Kidney capillary endothelial cell (primary cell): ENCODE results near the gene ZIM2.

Source experiments
- DNase-seq: peaks from one replicate; pipeline ENCODE4 v3.0.0-alpha.2; 2018; ENCODE audit warnings: low spot score

Gene ZIM2

GRCh38 chr19:56838909-56839651 is 1.4 kb downstream of the ZIM2 start:
- peak; percentile 32 for DNase-seq

GRCh38 chr19:56838024-56838908 is 2.3 kb downstream of the ZIM2 start:
- DNase-seq = peak; percentile 1

- peak; percentile 4 for DNase-seq
Observed at GRCh38 chr19:56837492-56838023, 3.0 kb downstream of the ZIM2 start.

GRCh38 chr19:56837004-56837403 is 3.5 kb downstream of the ZIM2 start:
- no peak for DNase-seq

- DNase-seq = no peak
Observed at GRCh38 chr19:56836059-56836458, 4.5 kb downstream of the ZIM2 start.

DNA sequence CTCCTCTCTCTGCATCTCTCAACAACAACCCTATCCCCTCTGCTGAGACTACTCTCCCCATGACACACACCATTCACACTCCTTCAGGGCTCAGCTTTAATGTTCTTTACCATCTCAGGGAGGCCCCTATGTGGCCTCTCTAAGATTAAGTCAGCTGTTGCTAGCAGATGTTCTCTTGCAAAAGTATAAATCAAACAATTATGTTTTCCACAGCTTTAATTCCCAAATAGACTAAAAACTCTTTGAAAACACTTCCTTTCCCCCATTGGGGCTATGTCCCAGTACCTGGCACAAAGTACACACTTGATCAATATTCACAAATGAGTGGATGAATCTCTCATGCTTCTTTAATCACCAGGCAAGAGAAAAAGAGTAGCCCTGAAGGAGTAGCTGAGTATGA is 5.1 kb downstream of the ZIM2 start:
- no peak for DNase-seq

DNA sequence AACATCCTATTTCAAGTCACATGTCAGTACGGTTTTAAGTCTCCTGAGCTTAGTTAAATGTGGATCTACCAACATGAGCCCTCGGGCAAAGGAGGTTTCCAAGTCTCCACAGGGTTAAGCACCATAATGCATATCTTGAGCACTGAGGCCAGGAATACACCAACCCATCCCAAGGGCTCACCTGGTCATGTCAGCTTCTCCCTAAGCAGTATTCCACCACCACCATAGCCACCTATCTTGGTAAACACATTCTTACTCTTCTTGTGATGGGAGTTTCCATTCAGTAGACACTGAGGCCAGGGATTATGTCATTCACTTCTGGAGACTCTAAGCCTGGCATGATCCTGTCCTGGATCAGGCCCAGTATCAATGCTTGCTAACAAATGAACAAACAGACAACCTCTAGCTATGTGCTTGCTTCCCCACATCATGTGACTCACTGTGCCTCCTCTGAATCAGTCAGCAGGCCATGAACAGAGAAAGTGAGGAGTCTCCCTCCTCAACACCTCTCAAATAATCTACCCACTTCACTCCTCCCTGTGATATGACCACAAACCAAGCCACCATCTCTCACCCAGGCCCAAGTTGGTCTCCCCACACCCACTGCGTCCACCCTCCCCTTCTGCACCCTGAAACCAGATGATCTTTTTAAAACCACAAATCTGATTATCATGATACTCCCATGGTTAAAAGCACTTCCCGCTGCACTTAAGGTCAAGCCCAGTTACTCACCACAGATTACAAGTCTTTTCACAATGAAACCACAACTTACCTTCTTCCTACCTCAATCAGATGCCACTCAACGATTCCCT is 5.8 kb downstream of the ZIM2 start:
- no peak for DNase-seq

- DNase-seq = no peak
Observed at GRCh38 chr19:56832352-56832928, 8.1 kb downstream of the ZIM2 start.

- DNase-seq = no peak
Observed at GRCh38 chr19:56831255-56831654, 9.3 kb downstream of the ZIM2 start.

GRCh38 chr19:56829596-56829995 is 10.9 kb downstream of the ZIM2 start:
- DNase-seq = no peak

DNA sequence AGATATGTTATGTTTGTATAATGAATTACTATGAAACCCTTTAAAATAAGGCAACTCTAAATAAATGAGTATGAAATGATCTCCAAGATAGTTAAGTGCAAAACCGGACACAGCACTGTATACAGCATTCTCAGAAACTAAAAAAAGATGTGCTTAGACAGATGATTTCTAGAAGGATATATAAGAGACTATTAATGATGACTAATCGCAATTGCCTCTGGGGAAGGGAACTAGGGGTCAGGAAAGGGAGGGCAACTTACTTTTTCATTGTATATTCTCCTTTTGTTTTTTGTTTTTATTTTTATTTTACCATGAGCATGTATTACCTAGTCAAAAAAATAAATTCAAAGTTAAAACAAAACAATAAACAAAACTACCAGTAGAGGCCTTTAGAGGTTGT is 12.8 kb downstream of the ZIM2 start:
- no peak for DNase-seq

DNA sequence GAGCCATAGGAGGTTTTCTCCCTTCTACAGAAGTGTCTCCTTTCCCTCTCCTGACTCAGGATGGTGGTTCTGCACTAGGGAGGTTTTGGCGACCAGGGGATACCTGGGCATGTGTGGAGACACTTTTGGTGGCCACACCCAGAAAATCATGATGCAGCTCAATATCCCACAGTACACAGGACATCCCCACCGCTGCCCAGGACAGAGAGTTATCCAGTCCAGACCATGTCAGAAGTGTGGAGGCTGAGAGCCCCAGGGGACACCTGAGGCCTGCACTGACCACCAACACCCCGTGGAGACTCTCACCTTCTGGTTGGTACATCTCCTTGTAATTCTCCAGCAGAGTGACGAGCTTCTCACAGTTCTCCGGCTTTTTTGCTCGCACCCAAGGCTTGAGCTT is 16.6 kb downstream of the ZIM2 start:
- no peak for DNase-seq

- no peak for DNase-seq
Observed at GRCh38 chr19:56823417-56823816, 17.1 kb downstream of the ZIM2 start.

DNA sequence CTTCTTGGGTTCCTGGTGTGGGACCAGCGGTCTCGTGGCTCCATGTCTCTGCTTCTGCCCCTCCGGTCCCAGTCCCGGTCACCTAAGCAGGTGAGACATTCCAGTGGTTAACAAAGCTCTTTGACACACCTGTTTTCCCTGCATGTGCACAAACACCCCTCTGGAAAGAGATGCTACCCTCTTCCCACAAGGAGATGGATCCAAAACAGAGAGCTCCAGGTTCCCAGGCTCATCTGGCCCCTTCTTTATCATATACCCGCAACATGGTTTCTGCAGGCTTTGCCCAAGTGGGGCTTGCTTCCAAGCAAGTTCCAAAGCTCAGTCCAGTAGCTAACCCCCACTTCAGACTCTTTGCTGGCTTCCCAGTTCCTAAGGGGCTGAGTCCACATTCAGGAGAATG is 17.8 kb downstream of the ZIM2 start:
- no peak for DNase-seq

DNA sequence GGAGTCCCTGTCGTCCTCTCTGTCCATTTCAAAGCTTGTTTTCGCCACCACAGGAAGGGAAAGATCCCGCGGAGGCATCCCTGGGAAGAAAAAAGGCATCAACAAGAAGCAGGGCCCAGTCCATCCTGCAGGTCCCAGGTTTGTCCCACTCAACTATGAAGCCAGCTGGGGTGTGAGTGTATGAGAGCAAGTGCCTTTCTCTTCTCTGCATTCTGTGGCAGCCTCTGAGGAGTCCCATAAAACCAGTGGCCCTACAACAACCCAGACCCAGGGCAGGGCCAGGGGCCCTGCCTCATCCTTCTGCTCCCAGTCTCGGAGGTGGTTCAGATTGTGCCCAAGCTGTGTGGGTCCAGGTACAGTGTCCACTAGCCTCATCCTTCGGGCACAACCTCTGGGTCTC is 18.9 kb downstream of the ZIM2 start:
- no peak for DNase-seq

GRCh38 chr19:56821209-56821608 is 19.3 kb downstream of the ZIM2 start:
- no peak for DNase-seq

DNA sequence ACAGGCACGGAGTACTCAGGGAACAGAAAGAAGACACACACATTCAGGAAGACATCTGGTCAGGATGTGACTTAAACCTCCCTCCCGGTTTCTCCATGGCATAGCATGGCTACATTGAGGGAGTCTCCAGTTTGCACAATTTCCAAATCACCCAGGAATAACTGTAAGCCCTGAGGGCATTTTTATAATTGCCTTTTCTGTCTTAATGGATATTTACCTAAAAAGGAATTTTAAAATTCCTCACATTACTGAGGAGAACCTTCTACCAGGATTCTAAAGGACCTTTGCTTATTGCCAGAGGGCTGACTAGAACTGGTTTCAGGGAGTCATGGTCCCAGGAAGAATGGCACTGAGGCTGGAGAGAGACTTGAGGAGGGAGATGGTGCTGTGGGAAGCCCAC is 21.4 kb downstream of the ZIM2 start:
- no peak for DNase-seq

GRCh38 chr19:56814656-56815055 is 25.9 kb downstream of the ZIM2 start:
- DNase-seq = no peak

- no peak for DNase-seq
Observed at GRCh38 chr19:56813531-56813930, 27.0 kb downstream of the ZIM2 start.

DNA sequence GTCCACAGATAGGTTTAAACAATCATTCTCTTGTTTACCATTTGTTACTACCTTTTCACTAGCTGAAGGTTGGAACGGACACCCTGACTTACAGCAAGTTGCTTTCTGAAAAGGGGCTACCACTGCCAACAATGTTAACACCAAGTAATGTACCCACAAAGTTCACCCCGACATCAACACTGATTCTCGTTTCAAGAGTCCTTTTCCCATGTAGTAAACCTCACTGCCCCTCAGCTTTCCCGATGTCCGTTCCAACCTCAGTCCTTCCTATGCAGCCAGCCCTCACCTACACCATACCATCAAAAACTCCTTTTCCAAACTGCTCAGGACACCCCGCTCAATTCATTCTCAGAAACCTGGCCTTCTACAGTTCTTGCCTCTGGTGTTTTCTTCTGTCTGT is 29.0 kb downstream of the ZIM2 start:
- DNase-seq = no peak

GRCh38 chr19:56810260-56810659 is 30.3 kb downstream of the ZIM2 start:
- DNase-seq = no peak
